Skeletal muscle tissue (tissue), 4 donors: ENCODE measurements around the gene KLHL2. TPM values are rescaled to one million over a fixed set of nuclear protein-coding genes. Genes with fewer than 3 reads are reported as not detected.
"Not testable (repeated sequence)": the region's sequence is repeated elsewhere in the genome, so short reads cannot be mapped to it uniquely, and the experiment has no call there.

Experiments used
- H3K27ac ChIP-seq: one replicate; pipeline ENCODE4 v1.7.0; 2013; ENCODE audit warnings: mild to moderate bottlenecking, low read depth, low read length, inconsistent platforms
- H3K27me3 ChIP-seq, 3 donors: one replicate each; pipeline ENCODE4 v1.7.0; 2013; ENCODE audit warnings: low read length in 3 of 3; ENCODE audit not compliant: control insufficient read depth in 3 of 3, insufficient read depth in 3 of 3
- H3K36me3 ChIP-seq, 3 donors: one replicate each; pipeline ENCODE4 v1.7.0; 2013; ENCODE audit warnings: low read length in 3 of 3; ENCODE audit not compliant: control insufficient read depth in 3 of 3, insufficient read depth in 3 of 3
- H3K4me1 ChIP-seq, 3 donors: one replicate each; pipeline ENCODE4 v1.7.0; 2013; ENCODE audit warnings: low read length in 3 of 3, mild to moderate bottlenecking in 3 of 3; ENCODE audit not compliant: control insufficient read depth in 3 of 3, insufficient read depth in 3 of 3
- H3K4me3 ChIP-seq, 3 donors: one replicate each; pipeline ENCODE4 v1.7.0; 2013; ENCODE audit warnings: low read length in 3 of 3
- H3K9ac ChIP-seq, 3 donors: one replicate each; pipeline ENCODE4 v1.7.0; 2013; ENCODE audit warnings: low read length in 3 of 3, mild to moderate bottlenecking in 3 of 3, moderate library complexity in 2 of 3, low read depth in 1 of 3
- H3K9me3 ChIP-seq, 3 donors: one replicate each; pipeline ENCODE4 v1.7.0; 2013; ENCODE audit warnings: low read length in 3 of 3; ENCODE audit not compliant: control insufficient read depth in 3 of 3
- total RNA-seq: library from RNA; depleted of rRNA; stranded (reverse); fragments of >200 nt; gene quantifications from one replicate; pipeline ENCODE4 v1.2.3, GENCODE V29; 2014
- donor health status: Osteomylitis.

Gene KLHL2
- total RNA-seq, 1 donor from 2014 or later, result 5.2 TPM

GRCh38 chr4:165335163-165335703, 127.9 kb downstream of the KLHL2 start:
- Histone ChIP-seq H3K4me1 (no peaks in the 10 kb centered on the region), H3K4me3 (no peak overlapping the region), H3K9ac (no peak overlapping the region), H3K9me3 (no peaks in the 10 kb centered on the region), H3K27me3 (no peaks in the 10 kb centered on the region), H3K27ac (no peak overlapping the region), H3K36me3 (peaks cover 3 to 14% (median 9%) of the 10 kb centered on the region in 3 donors)

GRCh38 chr4:165336743-165337142, 129.4 kb downstream of the KLHL2 start:
- H3K4me3 ChIP-seq, result no peak overlapping the region
- H3K9me3 ChIP-seq, result no peaks in the 10 kb centered on the region
- no peaks in the 10 kb centered on the region for H3K27me3 ChIP-seq
- H3K9ac ChIP-seq, result no peak overlapping the region
- H3K27ac ChIP-seq, result no peak overlapping the region
- peaks cover 3 to 16% (median 9%) of the 10 kb centered on the region in 3 donors for H3K36me3 ChIP-seq
- H3K4me1 ChIP-seq, result no peaks in the 10 kb centered on the region

DNA sequence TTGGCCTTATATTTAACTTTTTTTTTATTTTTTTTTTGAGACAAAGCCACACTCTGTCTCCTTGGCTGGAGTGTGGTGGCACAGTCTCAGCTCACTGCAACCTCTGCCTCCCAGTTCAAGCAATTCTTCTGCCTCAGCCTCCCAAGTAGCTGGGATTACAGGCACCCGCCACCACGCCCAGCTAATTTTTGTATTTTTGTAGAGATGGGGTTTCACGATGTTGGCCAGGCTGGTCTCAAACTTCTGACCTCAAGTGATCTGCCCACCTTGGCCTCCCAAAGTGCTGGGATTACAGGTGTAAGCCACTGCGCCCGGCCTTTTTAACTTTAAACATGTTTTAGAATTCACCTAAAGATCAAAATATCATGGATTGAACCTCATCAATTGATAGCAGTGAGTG, 135.0 kb downstream of the KLHL2 start:
- not testable (repeated sequence) for H3K4me1 ChIP-seq, H3K27ac ChIP-seq
- H3K36me3 ChIP-seq, result peaks cover 3 to 19% (median 9%) of the 10 kb centered on the region in 3 donors

DNA sequence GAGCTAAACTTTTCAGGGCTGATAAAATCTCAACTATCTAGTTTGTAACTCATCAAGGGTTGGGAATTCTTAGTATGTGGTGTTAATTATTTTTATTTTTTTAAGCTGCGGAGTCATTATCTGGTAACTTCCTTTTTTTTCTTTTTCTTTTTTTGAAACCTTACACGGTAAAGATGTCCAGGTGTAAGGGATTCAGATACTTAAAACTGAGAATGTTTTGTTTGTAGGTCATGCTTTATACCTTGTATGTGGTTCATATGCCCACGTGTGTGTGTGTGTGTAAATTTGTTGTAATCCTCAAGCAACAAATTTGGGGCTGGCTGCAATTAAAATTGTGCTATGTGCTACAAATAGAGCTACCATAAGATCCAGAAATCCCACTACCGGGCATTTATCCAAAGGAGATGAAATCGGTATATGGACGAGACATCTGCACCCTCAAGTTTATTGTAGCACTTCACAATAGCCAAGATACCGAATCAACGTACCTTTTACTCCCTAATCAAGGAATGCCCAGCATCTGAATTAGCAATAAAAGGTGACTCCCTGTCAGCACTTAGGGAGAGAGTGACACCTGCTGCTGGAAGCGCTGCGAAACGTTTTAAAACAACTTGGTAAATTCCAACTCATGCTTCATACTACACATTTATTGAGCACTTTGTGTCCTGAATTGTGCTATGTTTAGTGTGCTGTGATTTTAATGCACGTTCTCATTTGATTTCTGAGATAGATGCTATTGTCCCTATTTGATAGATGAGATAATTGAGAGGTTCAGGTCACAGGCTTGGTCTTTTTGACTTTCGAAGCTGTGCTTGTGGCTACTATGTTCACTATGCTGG, 136.2 kb downstream of the KLHL2 start:
- no peak overlapping the region for H3K4me3 ChIP-seq
- H3K27ac ChIP-seq, result no peak overlapping the region
- H3K4me1 ChIP-seq, result no peaks in the 10 kb centered on the region
- H3K36me3 ChIP-seq, result peaks cover 3 to 19% (median 8%) of the 10 kb centered on the region in 3 donors
- no peak overlapping the region for H3K9ac ChIP-seq
- no peaks in the 10 kb centered on the region for H3K9me3 ChIP-seq
- no peaks in the 10 kb centered on the region for H3K27me3 ChIP-seq

More for the DNA sequence above, 135.0 kb downstream of the KLHL2 start:
- not testable (repeated sequence) for H3K9ac ChIP-seq, H3K27me3 ChIP-seq, H3K4me3 ChIP-seq, H3K9me3 ChIP-seq

DNA sequence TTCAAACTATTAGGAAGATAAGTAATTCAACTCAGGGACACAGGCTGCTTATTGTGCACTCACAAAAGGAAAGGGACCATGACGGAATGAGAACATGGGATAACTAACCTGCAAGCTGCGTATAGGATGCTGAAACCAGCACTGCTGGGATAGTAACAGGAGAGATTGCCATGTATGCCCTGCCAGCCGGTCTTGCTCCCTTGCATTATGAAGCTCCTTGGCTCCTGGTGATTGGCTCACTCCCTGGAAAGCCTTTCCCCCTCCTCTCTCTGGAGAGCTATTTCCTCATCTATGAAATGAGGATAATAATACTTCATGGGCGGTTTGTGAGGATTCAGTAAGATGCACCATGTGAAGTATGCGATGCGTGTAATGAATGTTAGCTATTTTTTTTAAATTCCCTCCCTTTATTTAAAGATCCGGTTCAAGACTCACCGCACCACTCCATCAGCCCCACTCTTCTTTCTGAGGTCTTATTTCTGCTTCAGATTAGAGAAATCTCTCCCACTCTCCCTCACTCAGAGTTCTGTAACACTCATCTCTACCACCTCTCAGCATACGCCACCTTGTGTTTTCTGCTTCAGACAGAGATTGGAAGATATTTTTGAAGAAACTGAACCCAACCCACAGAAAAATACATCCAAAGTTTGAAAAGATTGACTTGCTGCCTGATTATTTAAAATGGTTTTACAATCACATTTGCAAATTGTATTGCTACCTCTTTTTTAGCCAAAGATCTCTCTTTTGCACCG, 138.5 kb downstream of the KLHL2 start:
- Histone ChIP-seq H3K4me1 (no peaks in the 10 kb centered on the region), H3K27me3 (no peaks in the 10 kb centered on the region), H3K27ac (no peak overlapping the region), H3K4me3 (no peak overlapping the region), H3K9me3 (no peaks in the 10 kb centered on the region), H3K36me3 (peaks cover 0 to 5% (median 0%) of the 10 kb centered on the region in 3 donors), H3K9ac (no peak overlapping the region)

GRCh38 chr4:165347647-165348569, 140.5 kb downstream of the KLHL2 start:
- Histone ChIP-seq H3K36me3 (no peaks in the 10 kb centered on the region), H3K4me3 (no peak overlapping the region), H3K4me1 (no peaks in the 10 kb centered on the region), H3K27me3 (no peaks in the 10 kb centered on the region), H3K9ac (no peak overlapping the region), H3K9me3 (no peaks in the 10 kb centered on the region), H3K27ac (no peak overlapping the region)

DNA sequence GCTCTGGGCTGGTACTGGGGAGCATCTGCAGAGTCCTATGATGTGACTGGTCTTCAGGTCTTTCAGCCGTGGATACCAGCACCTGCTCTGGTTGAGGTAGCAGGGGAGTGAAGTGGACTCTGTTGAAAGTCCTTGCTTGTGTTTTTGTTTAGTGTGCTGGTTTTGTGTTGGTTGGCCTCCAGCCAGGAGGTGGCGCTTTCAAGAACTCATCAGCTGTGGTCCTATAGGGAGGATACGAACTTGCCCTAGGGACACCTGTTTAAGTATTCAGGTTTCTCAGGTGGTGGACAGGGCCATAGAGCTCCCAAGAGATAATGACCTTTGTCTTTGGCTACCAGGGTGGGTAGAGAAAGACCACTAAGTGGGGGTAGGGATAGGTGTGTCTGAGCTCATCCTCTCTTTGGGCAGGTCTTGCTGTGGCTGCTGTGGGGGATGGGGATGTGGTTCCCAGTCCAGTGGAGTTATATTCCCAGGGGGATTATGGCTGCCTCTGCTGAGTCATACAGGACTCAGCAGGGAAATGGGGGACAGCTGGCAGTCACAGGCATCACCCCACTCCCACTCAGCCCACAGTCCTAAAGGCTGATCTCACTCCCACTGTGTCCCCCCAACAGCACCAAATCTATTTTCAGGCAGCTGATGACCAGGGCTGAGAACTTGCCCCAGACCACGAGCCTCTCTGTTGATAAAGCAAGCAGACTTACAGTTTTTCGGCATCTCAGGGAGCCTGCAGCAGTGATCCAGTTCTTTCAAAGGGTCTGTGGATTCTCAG, 144.2 kb downstream of the KLHL2 start:
- H3K9ac ChIP-seq, result no peak overlapping the region
- H3K27ac ChIP-seq, result no peak overlapping the region
- no peaks in the 10 kb centered on the region for H3K36me3 ChIP-seq
- no peak overlapping the region for H3K4me3 ChIP-seq
- H3K27me3 ChIP-seq, result no peaks in the 10 kb centered on the region
- H3K4me1 ChIP-seq, result no peaks in the 10 kb centered on the region
- no peaks in the 10 kb centered on the region for H3K9me3 ChIP-seq

GRCh38 chr4:165355900-165356300, 148.5 kb downstream of the KLHL2 start:
- H3K9me3 ChIP-seq, result no peaks in the 10 kb centered on the region
- no peak overlapping the region for H3K27ac ChIP-seq
- peaks cover 0 to 2% (median 0%) of the 10 kb centered on the region in 3 donors for H3K27me3 ChIP-seq
- H3K9ac ChIP-seq, result no peak overlapping the region
- no peak overlapping the region for H3K4me3 ChIP-seq
- H3K36me3 ChIP-seq, result no peaks in the 10 kb centered on the region
- peaks cover 0 to 2% (median 0%) of the 10 kb centered on the region in 3 donors for H3K4me1 ChIP-seq

DNA sequence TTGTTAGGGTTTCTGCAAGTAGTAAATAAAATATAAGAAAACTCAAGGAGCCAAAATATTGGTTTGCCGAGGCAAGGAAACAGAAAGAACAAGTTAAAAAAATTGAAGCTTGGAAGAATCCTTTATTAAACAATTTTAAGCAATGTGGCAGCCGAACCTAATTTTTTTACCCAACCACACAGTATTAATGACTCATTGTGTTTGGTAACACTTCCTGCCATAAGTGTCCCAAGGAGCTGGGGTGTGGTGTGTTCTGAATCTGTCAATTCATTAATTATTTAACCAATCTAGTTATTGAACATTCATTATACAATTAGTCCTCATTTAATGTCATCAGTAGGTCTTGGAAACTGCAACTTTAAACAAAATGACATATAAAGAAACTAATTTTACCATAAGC, 152.1 kb downstream of the KLHL2 start:
- H3K36me3 ChIP-seq, result no peaks in the 10 kb centered on the region
- no peak overlapping the region for H3K4me3 ChIP-seq
- no peak overlapping the region for H3K27ac ChIP-seq
- H3K9ac ChIP-seq, result no peak overlapping the region
- peaks cover 0 to 2% (median 0%) of the 10 kb centered on the region in 3 donors for H3K27me3 ChIP-seq
- no peaks in the 10 kb centered on the region for H3K9me3 ChIP-seq
- peaks cover 0 to 2% (median 0%) of the 10 kb centered on the region in 3 donors for H3K4me1 ChIP-seq
